Spinal cord (tissue), 10 donors: ENCODE measurements around the gene TTC22. TPM values are rescaled to one million over a fixed set of nuclear protein-coding genes. Genes with fewer than 3 reads are reported as not detected.

Source experiments
- DNase-seq, 6 donors: peaks; one replicate each; pipeline versions ENCODE4 v3.0.0 to v3.0.0-alpha.2; 2013 to 2015; ENCODE audit warnings: low spot score in 6 of 6, low read depth in 4 of 6
- H3K27ac ChIP-seq: one replicate; pipeline ENCODE4 v1.5.1; 2013; ENCODE audit warnings: low read depth, low read length, control low read depth
- H3K27me3 ChIP-seq: one replicate; pipeline ENCODE4 v1.6.1; 2013; ENCODE audit warnings: low read length; ENCODE audit not compliant: control insufficient read depth, insufficient read depth
- H3K36me3 ChIP-seq: one replicate; pipeline ENCODE4 v1.6.1; 2013; ENCODE audit warnings: low read length; ENCODE audit not compliant: control insufficient read depth, insufficient read depth
- H3K4me1 ChIP-seq: one replicate; pipeline ENCODE4 v1.6.1; 2013; ENCODE audit warnings: low read length; ENCODE audit not compliant: control insufficient read depth, insufficient read depth
- H3K4me3 ChIP-seq: one replicate; pipeline ENCODE4 v1.5.1; 2013; ENCODE audit warnings: low read depth, low read length, control low read depth
- H3K9me3 ChIP-seq: one replicate; pipeline ENCODE4 v1.6.1; 2013; ENCODE audit warnings: low read length; ENCODE audit not compliant: control insufficient read depth, insufficient read depth
- WGBS: methylation state at CpG from one replicate; pipeline ENCODE4 v1.1.5; 2013; ENCODE audit warnings: missing lambda C conversion rate; ENCODE audit not compliant: insufficient coverage; 5-methylcytosine and 5-hydroxymethylcytosine counted together
- polyA plus RNA-seq, 2 donors: library from polyadenylated mRNA; unstranded; fragments of 120-200 nt; gene quantifications; one replicate each; pipeline ENCODE4 v1.2.1, GENCODE V29; 2013; ENCODE audit not compliant: insufficient read length in 2 of 2
- total RNA-seq, 2 donors: library from RNA; depleted of rRNA in 1 of 2; stranded (reverse); fragments of 120-200 nt in 1 of 2; fragments of >200 nt in 1 of 2; gene quantifications; one replicate each; pipeline versions ENCODE4 v1.2.3 to v1.2.4, GENCODE V29; 2013 to 2014
- donor health status: healthy.

TTC22 gene
- total and polyA plus RNA-seq, 4 donors = 0.59 to 2.0 (median 1.3) TPM

DNA sequence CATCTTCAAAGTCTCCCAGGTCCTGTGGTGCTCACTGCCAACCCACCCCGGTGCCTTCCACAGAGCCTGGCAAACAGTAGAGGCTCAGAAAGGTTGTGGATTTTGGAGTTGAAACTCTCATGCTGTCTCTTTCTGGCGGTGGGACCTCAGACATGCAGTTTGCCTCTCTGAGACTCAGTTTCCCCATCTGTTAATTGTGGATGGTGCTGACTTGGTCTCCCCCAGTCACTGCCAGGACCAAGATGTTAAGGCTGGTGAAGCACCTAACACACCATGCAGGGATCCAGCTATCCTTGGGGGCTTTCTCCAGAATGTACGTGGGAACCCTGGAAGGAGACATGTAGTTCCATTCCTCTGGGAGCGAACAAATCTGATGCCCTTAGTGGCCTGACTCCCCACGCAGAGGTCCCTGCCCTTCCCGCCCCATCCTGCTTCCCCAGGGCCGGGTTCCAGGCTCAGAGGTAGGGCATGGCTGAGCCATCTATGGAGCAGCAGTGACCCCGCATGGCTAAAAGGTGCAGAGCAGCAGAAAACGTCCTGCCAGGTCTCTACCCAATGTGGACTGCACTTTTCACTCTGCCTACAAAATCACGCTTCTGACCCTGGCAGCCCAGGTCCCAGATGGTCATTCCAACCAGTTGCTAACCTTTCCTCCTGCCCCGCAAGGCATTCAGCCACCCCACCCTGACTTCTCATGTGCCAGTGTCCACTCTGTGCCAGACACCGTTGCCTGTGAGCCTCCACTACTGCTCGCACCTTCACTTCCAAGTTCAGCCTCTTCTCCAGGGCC lies 9.2 kb upstream of the TTC22 start:
- DNase-seq = peak; percentile 50 to 90 (median 56)
- H3K4me3 ChIP-seq = no peak overlapping the region
- H3K9me3 ChIP-seq = no peaks in the 10 kb centered on the region
- H3K36me3 ChIP-seq = no peaks in the 10 kb centered on the region
- peaks cover 7% of the 10 kb centered on the region for H3K4me1 ChIP-seq
- WGBS = 32% methylated on average over 12 of the region's 13 CpGs
- H3K27me3 ChIP-seq = no peaks in the 10 kb centered on the region
- H3K27ac ChIP-seq = no peak overlapping the region

DNA sequence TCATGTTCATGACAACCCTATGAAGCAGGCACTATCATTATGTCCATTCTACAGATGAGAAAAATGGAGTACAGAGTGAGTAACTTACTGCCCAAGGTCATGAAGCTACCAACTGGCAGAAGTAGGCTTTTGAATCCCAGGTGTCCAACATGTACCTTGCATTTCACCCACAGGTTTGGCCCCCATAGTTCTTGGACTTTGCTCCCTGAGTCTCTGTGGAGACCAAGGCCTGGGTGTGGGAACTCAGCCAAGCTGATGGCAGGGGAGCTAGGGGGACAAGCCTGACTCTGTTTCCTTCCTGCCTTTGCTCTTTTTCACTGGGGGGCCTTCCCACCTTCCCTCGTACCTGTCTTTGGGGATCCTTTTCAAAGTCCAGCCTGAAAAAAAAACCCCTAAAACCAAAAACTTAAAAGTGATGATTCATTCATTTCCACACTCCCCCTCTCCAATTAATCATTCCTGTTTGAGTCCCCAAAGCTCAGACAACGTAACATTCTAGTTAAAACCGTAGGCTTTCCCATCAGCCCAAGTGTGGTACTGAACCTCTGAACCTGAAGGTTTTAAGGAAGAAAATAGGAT lies 8.5 kb upstream of the TTC22 start:
- peaks cover 7% of the 10 kb centered on the region for H3K4me1 ChIP-seq
- H3K27me3 ChIP-seq = no peaks in the 10 kb centered on the region
- DNase-seq = no peak
- H3K4me3 ChIP-seq = no peak overlapping the region
- 100% methylated on average over 1 of the region's 3 CpGs for WGBS
- H3K36me3 ChIP-seq = no peaks in the 10 kb centered on the region
- H3K9me3 ChIP-seq = no peaks in the 10 kb centered on the region
- H3K27ac ChIP-seq = no peak overlapping the region

DNA sequence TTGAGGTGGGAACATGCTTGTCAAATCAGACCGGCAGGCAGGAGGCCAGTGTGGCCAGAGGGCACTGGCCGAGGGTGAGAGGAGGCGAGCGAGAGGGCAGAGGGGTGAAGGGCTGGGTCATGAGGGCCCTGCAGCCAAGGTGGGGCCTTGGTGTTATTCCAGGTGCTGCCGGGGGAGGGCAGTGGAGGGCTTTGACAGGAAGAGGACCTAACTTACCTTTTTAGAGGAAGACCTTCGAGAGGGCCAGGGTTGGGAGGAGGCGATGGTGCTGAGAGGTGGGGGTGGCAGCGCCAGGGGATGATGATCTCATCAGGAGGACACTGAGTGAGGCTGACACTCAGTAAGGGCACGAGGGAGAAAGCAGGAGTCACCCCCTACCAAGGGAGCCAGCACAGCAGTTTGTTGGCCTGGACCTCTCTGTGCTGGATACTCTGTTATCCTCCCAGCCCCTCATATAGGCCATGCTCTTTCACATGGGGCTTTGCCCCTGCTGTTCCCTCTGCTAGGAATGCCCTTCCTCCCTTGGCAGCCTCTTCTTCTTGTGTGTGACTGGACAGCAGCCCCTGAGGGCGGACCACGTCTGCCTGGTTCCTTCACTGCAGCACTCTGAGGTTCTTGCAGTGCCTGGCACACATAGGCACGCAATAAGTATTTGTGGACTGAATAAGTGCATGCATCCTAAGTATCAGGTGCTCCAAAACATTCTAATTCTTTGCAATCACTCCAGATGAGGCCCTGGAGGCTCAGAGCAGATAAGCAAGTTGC lies 7.5 kb upstream of the TTC22 start:
- H3K4me1 ChIP-seq = peaks cover 5% of the 10 kb centered on the region
- H3K36me3 ChIP-seq = no peaks in the 10 kb centered on the region
- no peak overlapping the region for H3K4me3 ChIP-seq
- no peak for DNase-seq
- no peak overlapping the region for H3K27ac ChIP-seq
- H3K27me3 ChIP-seq = no peaks in the 10 kb centered on the region
- H3K9me3 ChIP-seq = no peaks in the 10 kb centered on the region
- WGBS = 92% methylated on average over 9 of the region's 12 CpGs

DNA sequence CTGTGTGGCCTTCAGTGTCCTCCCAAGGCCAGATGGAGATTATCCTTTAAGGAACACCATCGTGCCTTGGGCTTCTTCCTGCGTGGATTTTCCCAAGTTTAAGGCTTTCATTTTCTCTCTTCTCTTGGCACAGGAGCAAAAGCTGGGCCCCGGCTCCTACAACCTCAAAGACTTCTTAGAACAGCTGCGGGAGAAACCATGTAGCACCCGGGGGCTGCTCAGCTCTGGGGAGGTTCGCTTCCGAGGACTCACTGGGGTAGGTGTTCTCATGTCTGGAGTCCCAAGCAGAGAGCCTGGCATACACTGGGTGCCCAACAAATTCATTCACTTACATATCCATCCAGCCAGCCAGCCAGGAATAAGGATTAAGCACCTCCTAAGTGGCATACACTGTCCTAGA lies 6.6 kb upstream of the TTC22 start:
- no peak for DNase-seq
- WGBS = 93% methylated on average over 2 of the region's 7 CpGs
- H3K27ac ChIP-seq = no peak overlapping the region
- peaks cover 5% of the 10 kb centered on the region for H3K4me1 ChIP-seq
- no peaks in the 10 kb centered on the region for H3K36me3 ChIP-seq
- H3K27me3 ChIP-seq = peaks cover under 1% of the 10 kb centered on the region
- no peaks in the 10 kb centered on the region for H3K9me3 ChIP-seq
- H3K4me3 ChIP-seq = no peak overlapping the region

DNA sequence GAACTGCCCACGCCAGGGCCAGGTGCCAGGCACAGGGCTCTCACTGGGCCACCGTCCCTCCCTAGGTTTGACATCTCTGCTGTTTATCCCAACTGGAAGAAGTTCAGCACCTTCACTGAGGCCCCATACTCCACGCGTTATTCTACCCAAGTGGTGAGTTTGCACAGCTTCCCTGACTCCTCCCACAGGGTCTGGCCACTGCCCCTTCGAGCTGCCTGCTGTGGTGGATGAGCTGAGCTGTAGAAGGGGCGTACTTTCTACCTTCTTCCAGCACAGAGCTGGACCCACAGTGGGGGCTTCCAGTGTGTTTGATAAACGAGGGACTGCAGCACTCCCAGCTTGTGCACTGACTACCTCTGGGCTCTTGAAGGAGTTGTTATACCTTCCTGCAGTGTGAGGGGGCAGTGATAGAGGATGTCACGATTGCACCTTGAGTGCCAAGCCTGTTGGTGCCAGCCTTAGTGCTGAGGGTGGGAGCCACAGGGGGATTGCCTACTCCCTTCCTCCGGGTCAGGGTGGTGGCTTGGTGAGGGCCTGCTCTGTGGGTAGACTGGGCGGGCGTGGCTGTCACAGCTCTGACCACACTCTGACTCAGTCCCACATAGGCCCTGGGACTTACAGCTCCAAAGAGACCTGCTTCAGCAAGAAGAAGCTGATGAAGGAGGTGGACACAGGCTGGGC lies 5.9 kb upstream of the TTC22 start:
- Histone ChIP-seq H3K4me3 (no peak overlapping the region), H3K27me3 (peaks cover 2% of the 10 kb centered on the region), H3K4me1 (peaks cover 5% of the 10 kb centered on the region), H3K27ac (no peak overlapping the region), H3K36me3 (no peaks in the 10 kb centered on the region), H3K9me3 (no peaks in the 10 kb centered on the region)
- no peak for DNase-seq
- WGBS = 85% methylated on average over 5 of the region's 11 CpGs

DNA sequence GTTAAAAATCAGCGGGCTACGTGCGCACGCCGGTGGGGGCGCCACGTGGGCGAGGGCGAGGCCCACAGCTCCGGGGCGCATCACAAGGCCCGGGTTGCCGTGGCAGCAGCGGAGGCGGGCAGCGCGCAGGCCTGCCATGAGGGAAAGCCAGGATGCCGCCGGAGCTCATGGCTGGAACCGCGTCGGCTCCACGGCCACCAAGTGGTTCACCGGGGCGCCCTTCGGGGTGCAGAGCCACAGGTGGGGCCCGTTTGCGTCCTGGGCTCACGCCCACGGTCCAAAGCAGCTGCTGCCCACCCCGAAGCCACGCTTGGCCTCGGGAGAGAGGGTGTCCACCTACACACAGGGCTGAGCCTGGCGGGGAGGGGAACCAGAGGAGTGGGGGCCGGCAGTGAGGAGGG lies 4.9 kb upstream of the TTC22 start:
- Histone ChIP-seq H3K4me3 (no peak overlapping the region), H3K36me3 (no peaks in the 10 kb centered on the region), H3K27ac (no peak overlapping the region), H3K27me3 (peaks cover 13% of the 10 kb centered on the region), H3K9me3 (no peaks in the 10 kb centered on the region), H3K4me1 (peaks cover 15% of the 10 kb centered on the region)
- peak in 1 of 6 donors; percentile 34 for DNase-seq
- WGBS = 46% methylated on average over 34 of the region's 35 CpGs

DNA sequence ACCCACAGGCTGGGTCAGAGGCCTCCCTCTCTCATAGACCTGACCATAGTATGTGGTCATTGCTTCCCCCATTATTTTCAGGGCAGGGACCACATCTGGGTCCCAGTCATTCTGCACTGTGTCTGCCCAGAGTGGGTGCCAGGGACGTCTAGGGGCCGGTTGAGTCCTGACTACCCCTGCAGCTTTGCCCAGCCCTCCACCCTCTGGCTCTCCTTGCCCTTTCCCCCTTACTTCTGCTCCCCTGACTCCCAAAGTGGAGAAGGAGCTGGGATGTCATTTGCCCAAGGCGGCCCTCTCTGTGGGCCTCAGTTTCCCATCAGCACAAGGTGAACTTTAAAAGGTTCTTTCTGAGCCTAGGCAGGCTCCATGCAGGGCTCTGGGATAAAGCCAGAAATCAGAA lies 4.3 kb upstream of the TTC22 start:
- DNase-seq = no peak
- Histone ChIP-seq H3K27ac (no peak overlapping the region), H3K27me3 (peaks cover 17% of the 10 kb centered on the region), H3K4me1 (peaks cover 17% of the 10 kb centered on the region), H3K9me3 (no peaks in the 10 kb centered on the region), H3K4me3 (no peak overlapping the region), H3K36me3 (no peaks in the 10 kb centered on the region)
- 93% methylated on average over 3 of the region's 3 CpGs for WGBS

DNA sequence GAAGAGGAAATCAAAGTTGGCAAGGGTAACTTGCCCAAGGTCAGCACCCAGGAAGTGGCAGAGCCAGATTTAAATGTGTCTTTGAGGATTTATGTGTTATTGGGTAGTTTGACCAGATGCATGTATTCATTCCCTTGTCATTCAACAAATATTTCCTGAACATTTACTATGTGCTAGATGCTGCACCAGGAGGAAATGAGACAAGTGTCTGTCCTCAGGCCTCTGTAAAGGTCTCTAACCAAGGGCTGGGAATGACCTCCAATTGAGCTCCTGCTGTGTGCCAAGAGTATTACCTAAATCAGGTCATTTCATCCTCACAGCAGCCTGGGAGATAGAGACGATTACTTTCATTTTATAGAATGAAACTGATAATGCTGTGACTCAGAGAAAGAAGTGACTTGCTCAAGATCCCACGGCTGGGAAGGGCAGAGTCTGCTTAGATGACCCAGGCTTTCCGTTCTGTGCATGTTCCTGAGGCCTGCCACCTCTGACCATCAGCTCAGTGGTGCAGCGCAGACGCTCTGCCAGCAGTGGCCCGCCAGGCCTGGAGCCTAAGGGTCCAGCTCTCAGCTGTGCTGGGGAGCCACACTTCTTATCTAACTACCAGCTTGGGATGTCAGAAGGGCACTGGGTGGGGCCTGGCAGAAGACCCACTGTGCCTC lies 3.5 kb upstream of the TTC22 start:
- no peak for DNase-seq
- 96% methylated on average over 5 of the region's 6 CpGs for WGBS
- Histone ChIP-seq H3K4me3 (no peak overlapping the region), H3K9me3 (no peaks in the 10 kb centered on the region), H3K36me3 (no peaks in the 10 kb centered on the region), H3K4me1 (peaks cover 17% of the 10 kb centered on the region), H3K27me3 (peaks cover 24% of the 10 kb centered on the region), H3K27ac (no peak overlapping the region)
